ENCODE measurements around the gene CUL9. TPM values are rescaled to one million over a fixed set of nuclear protein-coding genes. Genes with fewer than 3 reads are reported as not detected.

The CUL9 gene
- total and polyA plus RNA-seq, 5 experiments from 2014 or later = 6.8 to 110 (median 10.4) TPM

DNA sequence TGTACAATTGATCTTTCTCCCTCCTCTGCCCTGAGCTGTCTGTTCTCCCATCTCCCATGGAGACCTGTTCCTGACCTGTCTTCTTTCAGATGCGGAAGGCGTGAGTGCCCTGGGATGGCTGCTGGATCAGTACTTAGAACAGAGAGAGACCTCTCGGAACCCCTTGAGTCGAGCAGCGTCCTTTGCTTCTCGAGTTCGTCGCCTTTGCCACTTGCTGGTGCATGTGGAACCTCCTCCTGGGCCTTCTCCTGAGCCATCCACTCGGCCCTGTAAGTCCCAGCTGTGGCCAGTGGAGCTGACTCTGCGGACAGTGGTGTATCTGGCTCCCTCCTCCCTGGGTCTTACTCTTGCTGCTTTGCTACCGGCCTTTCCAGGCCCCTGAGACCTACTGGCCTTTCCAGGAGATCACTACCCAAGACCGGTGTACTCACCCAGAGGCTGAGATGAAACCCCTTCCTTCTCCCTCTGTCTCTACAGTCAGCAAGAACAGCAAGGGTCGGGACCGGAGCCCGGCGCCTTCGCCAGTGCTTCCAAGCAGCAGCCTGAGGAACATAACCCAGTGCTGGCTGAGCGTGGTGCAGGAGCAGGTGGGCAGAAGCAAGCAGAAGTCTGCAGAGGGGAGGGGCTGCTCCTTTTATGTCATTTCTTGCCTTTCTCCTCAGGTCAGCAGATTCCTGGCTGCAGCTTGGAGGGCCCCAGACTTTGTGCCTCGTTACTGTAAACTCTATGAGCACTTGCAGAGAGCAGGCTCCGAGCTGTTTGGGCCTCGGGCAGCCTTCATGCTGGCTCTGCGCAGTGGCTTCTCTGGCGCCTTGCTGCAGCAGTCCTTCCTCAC is 22.5 kb downstream of the CUL9 start:
- Mint-ChIP-seq H3K4me1 (peaks cover 0 to 3% (median 0%) of the 10 kb centered on the region in 4 donors), H3K27ac (peak overlapping the region in 1 of 10 donors; percentile 63), H3K36me3 (peaks cover 0 to 66% (median 14%) of the 10 kb centered on the region in 3 donors), H3K4me3 (no peak overlapping the region), H3K9me3 (no peaks in the 10 kb centered on the region), H3K27me3 (no peaks in the 10 kb centered on the region)
- POLR2A ChIA-PET = no interaction called here
- no peak for ATAC-seq
- DNase-seq = no peak

DNA sequence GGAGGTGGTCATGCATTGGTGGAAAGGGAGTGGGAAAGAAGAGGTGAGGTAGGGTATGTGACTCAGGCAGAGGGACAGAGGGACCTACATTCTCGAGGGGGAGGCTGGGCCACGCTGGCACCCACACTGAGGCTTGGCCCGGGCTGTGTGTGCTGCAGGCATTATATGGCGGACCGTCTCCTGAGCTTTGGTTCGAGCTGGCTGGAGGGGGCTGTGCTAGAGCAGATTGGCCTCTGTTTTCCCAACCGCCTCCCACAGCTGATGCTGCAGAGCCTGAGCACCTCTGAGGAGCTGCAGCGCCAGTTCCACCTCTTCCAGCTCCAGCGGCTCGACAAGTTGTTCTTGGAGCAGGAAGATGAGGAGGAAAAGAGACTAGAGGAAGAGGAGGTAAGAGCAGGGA is 23.9 kb downstream of the CUL9 start:
- ATAC-seq = no peak
- Mint-ChIP-seq H3K27ac (peak overlapping the region in 3 of 10 donors; percentile 32 to 55 (median 52)), H3K9me3 (no peaks in the 10 kb centered on the region), H3K36me3 (peaks cover 0 to 57% (median 13%) of the 10 kb centered on the region in 3 donors), H3K4me1 (no peaks in the 10 kb centered on the region), H3K27me3 (no peaks in the 10 kb centered on the region), H3K4me3 (no peak overlapping the region)
- POLR2A ChIA-PET = interaction anchor here (0.6 kb wide), 1 partner anchor 189 kb away, joined by 3 read pairs; no protein-coding TSS in a partner anchor
- no peak for DNase-seq

DNA sequence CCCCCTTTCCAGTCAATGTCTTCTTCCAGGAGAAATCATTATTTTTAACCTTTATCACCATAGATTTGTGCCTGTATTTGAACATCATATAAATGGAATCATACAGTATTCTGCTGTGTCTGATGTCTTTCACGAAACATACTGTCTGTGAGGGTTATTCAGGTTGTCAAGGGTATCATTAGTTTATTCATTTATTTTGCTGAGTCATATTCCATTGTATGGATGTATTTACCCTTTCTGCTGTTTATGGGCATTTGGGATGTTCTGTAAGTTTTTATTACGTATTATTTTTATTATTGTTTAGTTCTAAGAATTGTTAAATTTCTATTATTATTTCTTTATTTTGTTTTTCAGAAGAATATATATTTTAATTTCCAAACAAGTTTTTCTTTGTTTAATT is 25.3 kb downstream of the CUL9 start:
- no peak overlapping the region for H3K4me3 Mint-ChIP-seq
- H3K9me3 Mint-ChIP-seq = no peaks in the 10 kb centered on the region
- POLR2A ChIA-PET = no interaction called here
- DNase-seq (no peak), ATAC-seq (no peak)
- peaks cover 0 to 3% (median 0%) of the 10 kb centered on the region in 4 donors for H3K4me1 Mint-ChIP-seq
- H3K27me3 Mint-ChIP-seq = no peaks in the 10 kb centered on the region
- H3K27ac Mint-ChIP-seq = no peak overlapping the region
- H3K36me3 Mint-ChIP-seq = peaks cover 0 to 49% (median 13%) of the 10 kb centered on the region in 3 donors

DNA sequence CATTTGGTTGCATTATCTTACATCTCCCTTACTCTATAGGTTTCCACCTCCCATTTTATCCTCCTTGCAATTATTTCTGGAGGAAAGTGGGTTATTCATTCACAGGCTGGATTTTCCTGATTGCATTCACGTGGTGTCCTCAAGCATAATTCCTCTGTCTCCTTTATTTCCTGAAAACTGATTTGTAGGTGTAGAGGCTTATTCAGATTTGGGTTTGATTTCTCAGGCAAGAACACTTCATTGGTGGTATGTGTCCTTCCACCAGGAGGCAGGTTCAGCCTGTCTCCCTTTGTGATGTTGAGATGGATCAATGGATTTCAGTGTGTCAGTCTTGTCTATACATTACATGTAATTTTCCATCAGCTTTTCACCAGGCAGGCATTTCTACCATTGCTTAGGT is 30.0 kb downstream of the CUL9 start:
- Mint-ChIP-seq H3K4me1 (peaks cover 0 to 5% (median 0%) of the 10 kb centered on the region in 4 donors), H3K27me3 (no peaks in the 10 kb centered on the region), H3K36me3 (peaks cover 0 to 46% (median 19%) of the 10 kb centered on the region in 3 donors), H3K27ac (peak overlapping the region in 2 of 10 donors; percentile 15 to 46), H3K9me3 (no peaks in the 10 kb centered on the region), H3K4me3 (no peak overlapping the region)
- ATAC-seq (no peak), DNase-seq (no peak)
- POLR2A ChIA-PET = no interaction called here

DNA sequence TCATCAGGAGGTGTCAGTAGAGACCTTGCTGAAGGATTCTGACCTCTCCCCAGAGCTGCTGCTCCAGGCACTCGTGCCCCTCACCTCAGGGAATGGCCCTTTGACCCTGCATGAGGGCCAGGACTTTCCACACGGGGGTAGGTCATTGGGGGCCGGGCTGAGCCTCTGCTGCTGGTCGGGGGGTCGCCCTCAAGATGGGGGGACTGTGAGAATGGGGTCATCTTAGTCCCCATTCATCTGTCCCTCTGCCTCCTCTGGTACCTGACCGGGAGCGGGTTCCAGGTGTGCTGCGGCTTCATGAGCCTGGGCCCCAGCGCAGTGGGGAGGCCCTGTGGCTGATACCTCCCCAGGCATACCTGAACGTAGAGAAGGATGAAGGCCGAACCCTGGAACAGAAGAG is 31.4 kb downstream of the CUL9 start:
- peak overlapping the region in 1 of 10 donors; percentile 63 for H3K27ac Mint-ChIP-seq
- no peak overlapping the region for H3K4me3 Mint-ChIP-seq
- POLR2A ChIA-PET = interaction anchor here (1.5 to 1.8 kb wide), 2 partner anchors 9 to 11 kb away, joined by 3 to 4 read pairs; no protein-coding TSS in a partner anchor
- no peaks in the 10 kb centered on the region for H3K27me3 Mint-ChIP-seq
- no peaks in the 10 kb centered on the region for H3K9me3 Mint-ChIP-seq
- peaks cover 0 to 47% (median 21%) of the 10 kb centered on the region in 3 donors for H3K36me3 Mint-ChIP-seq
- peaks cover 0 to 6% (median 0%) of the 10 kb centered on the region in 4 donors for H3K4me1 Mint-ChIP-seq
- no peak for DNase-seq
- no peak for ATAC-seq

DNA sequence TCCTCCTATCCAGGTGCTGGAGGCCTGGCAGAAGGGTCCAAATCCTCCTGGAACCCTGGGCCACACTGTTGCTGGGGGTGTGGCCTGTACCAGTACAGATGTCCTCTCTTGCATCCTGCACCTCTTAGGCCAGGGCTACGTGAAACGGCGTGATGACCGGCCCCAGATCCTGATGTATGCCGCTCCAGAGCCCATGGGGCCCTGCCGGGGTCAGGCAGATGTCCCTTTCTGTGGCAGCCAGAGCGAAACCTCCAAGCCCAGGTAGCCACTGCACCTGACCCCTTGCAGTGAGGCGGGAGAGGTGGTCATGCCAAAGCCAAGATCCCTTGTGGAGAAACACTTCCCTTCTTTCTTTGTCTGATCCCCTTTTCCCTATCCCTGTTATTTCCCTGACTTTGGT is 33.1 kb downstream of the CUL9 start:
- no peak overlapping the region for H3K4me3 Mint-ChIP-seq
- no peaks in the 10 kb centered on the region for H3K9me3 Mint-ChIP-seq
- H3K27ac Mint-ChIP-seq = peak overlapping the region in 2 of 10 donors; percentile 49 to 61
- POLR2A ChIA-PET = interaction anchor here (0.5 to 1.8 kb wide), 4 partner anchors 9 to 995 kb away, joined by 3 to 7 read pairs (median 4); partner anchors contain the start of gene PPP2R5D
- H3K36me3 Mint-ChIP-seq = peaks cover 0 to 52% (median 22%) of the 10 kb centered on the region in 3 donors
- no peak for DNase-seq
- ATAC-seq = no peak
- H3K27me3 Mint-ChIP-seq = no peaks in the 10 kb centered on the region
- peaks cover 0 to 15% (median 3%) of the 10 kb centered on the region in 4 donors for H3K4me1 Mint-ChIP-seq

DNA sequence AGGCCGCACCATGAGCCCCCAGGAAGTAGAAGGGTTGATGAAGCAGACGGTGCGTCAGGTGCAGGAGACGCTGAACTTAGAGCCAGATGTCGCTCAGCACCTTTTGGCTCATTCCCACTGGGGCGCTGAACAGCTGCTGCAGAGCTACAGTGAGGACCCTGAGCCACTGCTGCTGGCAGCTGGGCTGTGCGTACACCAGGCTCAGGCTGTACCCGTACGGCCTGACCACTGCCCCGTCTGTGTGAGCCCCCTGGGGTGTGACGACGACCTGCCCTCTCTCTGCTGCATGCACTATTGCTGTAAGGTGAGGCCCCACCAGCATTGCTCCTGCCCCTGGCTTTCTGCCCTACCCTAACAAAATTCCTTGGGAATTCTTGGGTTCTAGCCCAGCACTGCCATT is 34.2 kb downstream of the CUL9 start:
- Mint-ChIP-seq H3K27me3 (no peaks in the 10 kb centered on the region), H3K9me3 (no peaks in the 10 kb centered on the region), H3K4me1 (peaks cover 5 to 17% (median 8%) of the 10 kb centered on the region in 4 donors), H3K27ac (no peak overlapping the region), H3K4me3 (no peak overlapping the region), H3K36me3 (peaks cover 0 to 54% (median 24%) of the 10 kb centered on the region in 3 donors)
- POLR2A ChIA-PET = no interaction called here
- DNase-seq (no peak), ATAC-seq (no peak)

DNA sequence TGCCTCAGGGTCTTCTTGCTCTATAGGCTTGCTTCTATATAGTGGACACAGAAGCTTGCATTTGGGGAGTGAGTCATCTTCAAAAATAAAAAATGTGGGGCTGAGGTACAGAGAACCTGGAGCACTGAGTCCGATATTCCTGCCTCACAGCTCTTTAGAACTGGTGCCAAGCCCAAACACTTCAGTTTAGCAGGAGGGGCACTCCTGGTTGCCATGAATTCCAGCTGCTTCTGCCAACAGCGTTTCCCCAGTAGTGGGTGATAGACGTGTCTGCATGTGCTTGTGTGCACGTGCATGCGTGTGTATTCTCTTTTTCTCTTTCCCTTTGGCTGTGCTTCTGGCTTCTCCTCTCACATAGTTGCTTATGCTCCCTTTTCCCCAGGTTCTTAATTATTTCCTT is 35.4 kb downstream of the CUL9 start:
- H3K4me3 Mint-ChIP-seq = no peak overlapping the region
- H3K9me3 Mint-ChIP-seq = no peaks in the 10 kb centered on the region
- peaks cover 12 to 16% (median 14%) of the 10 kb centered on the region in 4 donors for H3K4me1 Mint-ChIP-seq
- H3K27me3 Mint-ChIP-seq = no peaks in the 10 kb centered on the region
- DNase-seq (no peak), ATAC-seq (no peak)
- POLR2A ChIA-PET = interaction anchor here (0.5 to 0.6 kb wide), 4 partner anchors 21 to 355 kb away, joined by 3 to 5 read pairs (median 4); no protein-coding TSS in a partner anchor
- H3K36me3 Mint-ChIP-seq = peaks cover 0 to 52% (median 27%) of the 10 kb centered on the region in 3 donors
- peak overlapping the region in 2 of 10 donors; percentile 11 to 27 for H3K27ac Mint-ChIP-seq

DNA sequence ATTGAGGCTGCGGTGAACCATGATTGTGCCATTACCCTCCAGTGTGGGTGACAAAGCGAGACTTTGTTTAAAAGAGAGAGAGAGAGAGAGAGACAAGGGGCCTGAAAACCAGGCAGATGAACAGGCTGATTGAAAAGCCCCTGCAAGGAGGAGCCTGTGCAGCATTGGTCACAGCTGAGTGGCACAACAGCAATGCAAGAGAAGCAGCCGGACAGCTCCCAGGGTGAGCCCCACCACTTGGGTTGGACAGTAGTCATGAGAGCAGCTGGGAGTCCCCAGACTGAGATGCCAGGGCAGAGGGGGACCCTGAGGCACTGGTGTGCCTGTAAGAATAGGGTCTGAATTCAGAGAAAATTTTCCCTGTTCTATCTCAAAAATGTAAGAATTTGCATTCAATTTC is 37.1 kb downstream of the CUL9 start:
- no peak for DNase-seq
- no peaks in the 10 kb centered on the region for H3K9me3 Mint-ChIP-seq
- peaks cover 18 to 27% (median 23%) of the 10 kb centered on the region in 4 donors for H3K4me1 Mint-ChIP-seq
- no peak overlapping the region for H3K4me3 Mint-ChIP-seq
- POLR2A ChIA-PET = no interaction called here
- peak overlapping the region in 5 of 10 donors; percentile 49 to 86 (median 67) for H3K27ac Mint-ChIP-seq
- ATAC-seq = no peak
- no peaks in the 10 kb centered on the region for H3K27me3 Mint-ChIP-seq
- peaks cover 0 to 51% (median 29%) of the 10 kb centered on the region in 3 donors for H3K36me3 Mint-ChIP-seq

DNA sequence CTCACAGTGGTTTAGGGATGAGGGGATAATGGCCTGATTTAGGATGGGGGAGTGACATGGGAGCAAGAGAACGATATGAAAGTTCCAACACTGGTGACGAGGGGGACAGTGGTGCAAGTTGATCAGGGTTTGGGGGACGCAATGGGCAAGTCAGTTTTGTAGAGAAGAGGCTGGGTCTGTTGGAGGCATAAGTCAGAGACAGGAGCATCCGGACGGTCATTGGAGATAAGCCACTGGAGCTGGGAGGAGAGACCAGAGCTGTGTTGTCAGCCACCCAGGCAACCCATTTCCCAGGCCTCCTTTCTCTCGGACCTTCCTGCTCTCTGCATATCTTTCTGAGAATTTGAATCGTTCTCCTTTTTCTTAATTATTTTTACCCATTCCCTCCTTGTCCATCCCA is 37.8 kb downstream of the CUL9 start:
- Mint-ChIP-seq H3K4me3 (no peak overlapping the region), H3K27ac (peak overlapping the region in 9 of 10 donors; percentile 5 to 86 (median 47)), H3K4me1 (peaks cover 23 to 33% (median 30%) of the 10 kb centered on the region in 4 donors), H3K9me3 (no peaks in the 10 kb centered on the region), H3K27me3 (no peaks in the 10 kb centered on the region), H3K36me3 (peaks cover 0 to 48% (median 29%) of the 10 kb centered on the region in 3 donors)
- POLR2A ChIA-PET = no interaction called here
- ATAC-seq = no peak
- DNase-seq = no peak

DNA sequence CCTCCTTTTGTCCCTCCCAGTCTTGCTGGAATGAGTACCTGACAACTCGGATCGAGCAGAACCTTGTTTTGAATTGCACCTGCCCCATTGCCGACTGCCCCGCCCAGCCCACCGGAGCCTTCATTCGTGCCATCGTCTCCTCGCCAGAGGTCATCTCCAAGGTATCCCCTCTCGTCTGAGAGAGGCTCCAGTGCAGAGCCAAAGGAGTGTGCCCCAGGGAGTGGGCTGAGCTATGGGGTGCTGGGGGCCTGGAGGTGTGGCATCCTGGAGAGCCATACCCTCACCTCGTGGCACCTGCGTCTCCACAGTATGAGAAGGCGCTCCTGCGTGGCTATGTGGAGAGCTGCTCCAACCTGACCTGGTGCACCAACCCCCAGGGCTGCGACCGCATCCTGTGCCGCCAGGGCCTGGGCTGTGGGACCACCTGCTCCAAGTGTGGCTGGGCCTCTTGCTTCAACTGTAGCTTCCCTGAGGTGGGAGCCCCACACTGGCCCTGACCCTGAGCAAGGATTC is 38.5 kb downstream of the CUL9 start:
- POLR2A ChIA-PET = no interaction called here
- ATAC-seq = no peak
- Mint-ChIP-seq H3K4me3 (no peak overlapping the region), H3K9me3 (no peaks in the 10 kb centered on the region), H3K36me3 (peaks cover 0 to 44% (median 23%) of the 10 kb centered on the region in 3 donors), H3K4me1 (peaks cover 21 to 39% (median 34%) of the 10 kb centered on the region in 4 donors), H3K27me3 (no peaks in the 10 kb centered on the region), H3K27ac (peak overlapping the region in 9 of 10 donors; percentile 46 to 99 (median 76))
- DNase-seq = no peak

DNA sequence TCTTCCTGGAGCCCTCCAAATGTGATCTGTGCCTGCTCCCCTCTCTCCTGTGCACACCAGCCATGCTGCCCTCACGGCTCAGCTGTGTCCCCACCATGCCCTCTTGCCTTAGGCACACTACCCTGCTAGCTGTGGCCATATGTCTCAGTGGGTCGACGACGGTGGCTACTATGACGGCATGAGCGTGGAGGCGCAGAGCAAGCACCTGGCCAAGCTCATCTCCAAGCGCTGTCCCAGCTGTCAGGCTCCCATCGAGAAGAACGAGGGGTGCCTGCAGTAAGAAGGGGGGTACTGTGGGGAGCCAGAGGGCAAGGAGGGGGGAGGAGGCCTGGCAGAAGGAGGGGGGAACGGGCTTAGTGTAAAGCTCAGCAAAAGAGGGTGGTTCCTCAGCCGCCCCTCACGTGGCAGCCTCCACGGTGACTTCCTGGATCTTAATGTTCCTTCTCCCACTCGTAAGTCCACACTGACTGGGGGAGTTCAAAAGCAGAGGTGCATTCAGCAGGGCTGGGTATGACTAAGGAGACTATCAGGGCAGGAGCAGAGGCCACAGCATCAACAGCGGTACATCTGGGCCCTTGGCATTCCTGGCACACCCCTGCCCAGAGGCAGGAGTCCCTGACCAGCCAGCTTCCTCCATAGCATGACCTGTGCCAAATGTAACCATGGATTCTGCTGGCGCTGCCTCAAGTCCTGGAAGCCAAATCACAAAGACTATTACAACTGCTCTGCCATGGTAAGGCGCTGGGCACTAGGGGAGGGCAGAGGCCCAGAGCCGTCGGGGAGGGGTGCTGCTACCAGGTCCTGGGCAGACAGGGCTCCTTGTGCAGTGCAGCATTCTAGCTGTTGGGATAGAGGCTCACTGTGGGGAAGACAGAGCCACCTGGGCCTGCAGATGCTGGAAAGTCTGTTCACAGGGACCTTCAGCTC is 39.3 kb downstream of the CUL9 start:
- Mint-ChIP-seq H3K9me3 (no peaks in the 10 kb centered on the region), H3K4me1 (peaks cover 22 to 47% (median 42%) of the 10 kb centered on the region in 4 donors), H3K27ac (peak overlapping the region; percentile 75 to 100 (median 85)), H3K27me3 (no peaks in the 10 kb centered on the region), H3K4me3 (no peak overlapping the region), H3K36me3 (peaks cover 0 to 40% (median 17%) of the 10 kb centered on the region in 3 donors)
- no peak for DNase-seq
- POLR2A ChIA-PET = interaction anchor here (0.6 to 1.2 kb wide), 2 partner anchors 8 to 134 kb away, joined by 3 to 4 read pairs; no protein-coding TSS in a partner anchor
- no peak for ATAC-seq

Data from naive thymus-derived CD8-positive, alpha-beta T cell (primary cell).